GM18526 (cell line): Measurements from ENCODE around the gene KCNQ1OT1.

Source experiments
- POLR2A ChIP-seq: IDR thresholded peaks from 3 replicates; pipeline ENCODE4 v1.6.1; 2011; ENCODE audit not compliant: insufficient read length; ENCODE audit errors: extremely low read depth

The KCNQ1OT1 gene

DNA sequence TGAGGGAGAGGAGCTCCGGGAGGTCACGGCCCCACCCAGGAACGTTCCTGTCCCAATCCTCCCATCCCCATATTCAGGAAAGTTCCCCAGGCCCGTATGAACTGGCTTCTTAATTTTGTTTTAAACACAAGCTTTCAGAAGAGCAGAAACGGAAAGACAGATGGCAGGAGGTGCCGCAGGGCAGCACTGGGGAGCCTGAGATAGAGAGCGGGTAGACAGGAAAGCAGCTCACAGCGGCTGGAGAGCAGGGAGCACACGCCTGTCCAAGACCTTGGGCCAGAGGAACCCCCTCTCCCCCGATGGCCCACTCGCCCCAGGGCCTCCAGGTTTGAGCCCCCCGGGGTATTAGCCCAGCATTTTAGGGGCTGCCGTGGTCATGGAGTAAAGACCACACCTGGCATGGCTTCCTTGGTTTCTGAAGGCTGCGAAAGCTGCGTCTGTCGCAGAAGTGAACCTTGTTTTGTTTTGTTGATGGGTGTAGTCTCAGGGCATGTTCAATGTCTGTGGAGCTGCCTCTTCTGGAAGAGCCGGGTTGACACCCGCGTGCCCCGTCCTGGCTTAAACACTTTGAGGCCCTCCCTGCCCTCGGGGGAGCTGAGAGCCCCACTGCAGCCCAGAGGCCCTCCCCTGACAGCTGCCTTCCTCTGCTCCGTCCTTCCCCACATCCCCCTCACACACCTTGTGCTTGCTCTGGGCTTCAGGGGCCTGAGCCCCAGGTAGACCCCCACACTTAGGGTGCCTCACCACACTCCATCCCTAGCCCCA, 17.9 kb upstream of the KCNQ1OT1 start:
- no peak for TF ChIP-seq POLR2A

DNA sequence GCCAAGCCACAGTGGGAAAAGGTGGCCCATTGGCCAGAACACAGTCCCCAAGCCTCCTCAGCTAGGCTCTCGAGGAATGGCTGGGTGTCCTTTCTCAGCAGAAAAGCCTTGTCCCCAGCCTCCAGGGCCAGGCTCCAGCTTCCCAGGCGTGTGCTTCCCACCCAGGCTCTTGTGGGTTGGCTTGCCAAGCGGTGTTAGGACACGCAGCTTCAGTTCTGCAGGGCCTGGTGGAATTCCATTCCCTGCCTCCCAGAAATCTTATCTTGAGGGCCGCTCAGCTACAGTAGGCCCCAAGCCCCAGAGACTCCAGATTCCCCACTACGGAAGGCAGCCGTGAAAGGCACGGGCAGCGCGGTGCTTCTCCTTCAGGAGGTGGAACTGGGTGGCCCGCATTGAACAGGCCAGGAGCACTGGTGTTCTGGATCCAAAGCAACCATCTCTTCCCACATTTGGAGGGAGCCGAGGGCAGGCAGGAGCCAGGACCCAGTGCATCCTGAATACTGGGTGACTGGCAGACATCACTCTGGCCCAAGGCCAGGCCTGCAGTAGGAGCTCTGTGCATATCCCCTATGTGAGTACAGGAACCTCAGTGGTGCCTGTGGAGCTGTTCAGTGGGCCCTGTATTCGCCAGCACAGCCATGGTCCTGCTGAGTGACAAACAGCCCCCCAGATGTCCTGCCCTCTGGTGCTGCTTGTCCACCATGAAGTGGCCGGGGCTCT, 16.7 kb upstream of the KCNQ1OT1 start:
- TF ChIP-seq POLR2A = no peak

- no peak for TF ChIP-seq POLR2A
Observed at GRCh38 chr11:2715716-2716350, 16.0 kb upstream of the KCNQ1OT1 start.

DNA sequence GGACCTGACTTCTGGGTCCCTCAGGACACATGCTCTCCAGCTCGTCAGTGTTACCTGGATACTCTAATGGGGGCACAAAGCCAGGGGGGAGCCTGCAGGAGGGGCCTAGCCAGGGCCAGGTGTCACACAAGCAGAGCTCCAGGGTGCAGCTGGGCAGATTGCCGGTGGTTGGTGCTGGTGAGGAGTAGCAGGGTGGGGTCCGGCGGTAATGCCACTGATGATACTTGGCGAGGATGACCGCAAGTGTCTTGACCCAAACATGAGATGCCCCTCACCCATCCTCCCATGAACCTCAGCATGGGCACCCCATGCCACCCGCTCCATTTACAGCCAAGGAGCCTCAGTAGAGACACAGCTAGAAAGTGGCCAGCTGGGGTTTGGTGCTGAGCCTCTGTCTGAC, 15.1 kb upstream of the KCNQ1OT1 start:
- no peak for TF ChIP-seq POLR2A

DNA sequence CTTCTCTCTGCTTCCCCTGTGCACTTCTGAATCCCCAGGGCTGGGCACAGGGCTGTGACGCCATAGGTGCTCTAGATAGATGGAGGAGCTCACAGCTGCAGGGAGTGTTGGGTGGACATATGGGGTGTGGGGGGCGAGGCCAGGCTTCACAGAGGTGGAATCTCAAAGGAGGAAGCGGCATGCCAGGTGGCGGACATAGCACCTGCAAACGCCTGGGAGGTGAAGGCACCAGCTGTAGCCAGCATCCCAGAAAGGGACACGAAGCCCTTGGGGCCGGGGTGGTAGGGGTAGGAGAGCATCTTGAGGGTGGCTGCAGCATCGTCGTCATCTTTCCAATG, 14.6 kb upstream of the KCNQ1OT1 start:
- no peak for TF ChIP-seq POLR2A

DNA sequence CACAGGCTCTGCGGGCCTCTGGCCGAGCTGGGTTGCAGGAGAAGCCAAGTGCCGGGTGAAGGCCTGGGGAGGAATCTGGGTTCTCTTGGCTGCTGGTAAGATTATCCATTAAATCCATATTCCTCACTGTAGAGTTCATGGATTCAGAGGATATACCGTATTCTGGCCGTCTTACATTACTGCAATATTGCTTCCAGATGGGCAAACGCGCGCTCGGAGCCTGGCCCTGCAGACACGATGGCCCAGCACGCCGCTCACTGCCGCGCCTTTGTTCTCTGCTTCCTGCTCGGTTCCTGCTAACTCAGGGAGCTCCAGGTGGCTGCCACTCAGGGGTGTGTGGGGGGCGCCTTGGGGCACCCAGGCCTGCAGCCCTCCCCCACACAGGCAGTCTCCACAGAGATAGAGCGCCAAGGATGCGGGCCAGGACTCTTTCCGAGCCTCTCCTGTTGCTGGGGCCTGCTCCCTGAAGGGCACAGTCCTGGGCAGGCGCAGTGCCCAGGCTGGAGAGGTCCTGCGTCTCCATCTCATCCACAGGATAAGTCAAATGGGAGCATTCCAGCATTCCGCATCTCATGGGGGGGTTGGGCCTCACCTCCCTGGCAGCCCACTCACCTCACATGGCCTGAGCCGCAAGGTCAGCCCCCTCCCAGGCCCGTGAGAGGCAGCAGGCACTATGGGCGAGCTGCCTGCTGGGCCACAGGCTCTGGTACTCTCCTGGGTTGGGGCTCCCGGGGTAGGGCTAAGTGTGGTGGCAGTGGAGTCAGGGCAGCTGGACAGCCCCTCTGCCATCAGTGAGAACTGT, 14.1 kb upstream of the KCNQ1OT1 start:
- TF ChIP-seq POLR2A = no peak

DNA sequence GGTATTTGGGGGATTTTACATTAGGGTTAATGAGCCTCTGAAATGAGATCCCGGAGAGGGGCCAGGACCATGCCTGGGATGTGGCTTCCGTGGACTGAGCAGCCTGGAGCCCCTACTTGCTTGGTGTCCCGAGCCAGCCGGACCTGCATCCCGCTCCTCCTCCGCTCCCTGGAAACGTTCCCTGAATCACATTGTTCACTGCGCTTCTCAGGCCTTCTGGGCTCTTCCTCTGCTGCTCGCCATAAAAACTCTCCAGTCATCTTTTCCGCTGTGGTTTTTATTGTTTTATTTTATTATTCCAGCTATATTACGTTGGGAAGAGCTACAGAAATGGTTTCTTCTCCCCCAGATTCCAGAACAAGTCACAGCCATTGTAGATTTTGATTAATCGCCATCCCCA, 13.3 kb upstream of the KCNQ1OT1 start:
- TF ChIP-seq POLR2A = no peak

- no peak for TF ChIP-seq POLR2A
Observed at GRCh38 chr11:2711161-2711560, 11.4 kb upstream of the KCNQ1OT1 start.

- TF ChIP-seq POLR2A = no peak
Observed at GRCh38 chr11:2709429-2709828, 9.6 kb upstream of the KCNQ1OT1 start.

DNA sequence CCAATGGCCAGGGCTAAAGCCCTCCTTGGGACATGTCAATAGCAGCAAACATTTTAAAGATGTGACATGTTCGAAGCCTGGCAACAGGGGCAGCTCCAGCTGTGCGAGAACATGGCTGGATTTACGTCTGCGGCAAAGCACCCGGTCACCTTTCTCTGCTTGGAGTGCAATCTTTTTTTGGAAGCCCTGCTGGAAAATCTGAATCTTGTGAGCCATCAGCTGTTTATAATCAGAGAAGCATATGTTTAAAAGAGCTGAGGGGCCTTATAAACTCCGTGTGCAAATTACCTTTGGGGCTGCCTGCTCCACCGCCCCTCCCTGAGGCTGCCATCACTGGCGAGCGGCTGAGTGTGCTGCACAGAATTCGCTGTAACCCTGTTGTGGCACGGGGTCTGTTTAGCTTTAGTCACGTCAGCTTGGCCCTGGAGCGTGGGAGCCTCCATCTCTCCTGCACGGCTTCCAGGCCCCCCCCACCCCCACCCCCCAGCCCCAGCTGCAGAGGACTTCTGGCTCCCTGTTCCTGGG, 9.0 kb upstream of the KCNQ1OT1 start:
- no peak for TF ChIP-seq POLR2A

DNA sequence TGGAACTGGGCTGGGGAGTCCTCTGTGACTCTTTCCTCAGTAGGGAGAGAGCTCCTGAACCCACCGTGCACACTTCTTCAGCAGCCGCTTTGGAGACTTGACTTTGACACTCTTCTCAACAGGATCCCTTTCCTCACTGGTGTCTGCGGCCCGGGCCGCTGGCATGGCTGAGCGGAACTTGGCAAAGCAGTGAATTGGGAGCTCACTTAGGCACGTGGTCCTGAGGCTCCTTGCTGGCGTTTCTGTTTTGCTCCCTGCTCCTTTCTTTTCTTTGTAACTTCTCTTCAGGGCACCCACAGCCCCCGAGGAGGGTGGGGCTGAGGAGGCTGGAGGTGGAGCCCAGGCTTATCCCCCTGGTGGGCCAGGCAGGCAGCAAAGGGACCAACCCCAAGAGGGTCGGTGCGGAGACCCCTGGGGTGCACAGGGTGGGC, 8.4 kb upstream of the KCNQ1OT1 start:
- TF ChIP-seq POLR2A = no peak

- no peak for TF ChIP-seq POLR2A
Observed at GRCh38 chr11:2707736-2708135, 7.9 kb upstream of the KCNQ1OT1 start.

GRCh38 chr11:2706321-2706720, 6.5 kb upstream of the KCNQ1OT1 start:
- TF ChIP-seq POLR2A = no peak

DNA sequence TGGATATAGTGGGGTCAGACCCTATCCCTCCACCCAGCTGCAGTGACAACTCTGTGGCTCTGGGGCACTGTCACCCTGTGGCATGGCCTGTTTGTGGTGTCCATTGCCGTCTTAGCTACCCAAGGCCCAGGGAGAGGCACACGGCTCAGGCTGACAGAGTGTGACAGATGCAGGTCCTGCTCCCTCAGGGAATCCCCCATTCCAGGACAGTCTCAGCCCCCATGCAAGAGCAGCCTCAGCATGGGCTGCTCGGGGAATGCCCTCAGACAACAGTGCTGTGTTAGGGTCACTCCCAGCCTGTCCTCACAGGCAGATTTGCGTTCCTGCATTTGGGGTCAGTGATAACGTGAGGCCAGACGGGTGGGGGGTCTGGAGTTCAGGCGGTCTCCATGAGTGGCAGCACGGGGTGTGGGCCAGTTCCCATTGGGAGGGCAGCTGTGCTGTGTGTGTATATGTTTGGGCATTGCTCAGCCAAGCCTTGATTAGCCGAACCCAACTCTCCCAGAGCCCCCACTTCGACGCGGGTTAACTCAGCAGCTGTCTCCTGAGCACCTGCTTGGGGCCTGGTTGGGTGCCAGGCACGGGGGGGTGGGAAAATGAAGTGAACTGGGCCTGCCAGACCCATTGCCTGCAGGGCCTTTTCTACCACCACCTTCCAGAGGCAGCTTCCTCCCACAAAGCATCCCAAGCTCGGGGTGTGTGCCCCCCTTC, 5.3 kb upstream of the KCNQ1OT1 start:
- no peak for TF ChIP-seq POLR2A

GRCh38 chr11:2704356-2704755, 4.6 kb upstream of the KCNQ1OT1 start:
- TF ChIP-seq POLR2A = no peak
